A673 (cell line): ENCODE measurements around the gene IRS1.

Experiments used
- EZH2 ChIP-seq: fragments of 200-600 bp; sonication (generic); IDR thresholded peaks from 2 replicates; pipeline ENCODE4 v1.6.1; 2017; ENCODE audit warnings: borderline replicate concordance, low read depth, mild to moderate bottlenecking, mixed read lengths, antibody characterized with exemption, low read length; ENCODE audit not compliant: poor library complexity, severe bottlenecking
- TF ChIP-seq, protein P1 (sequence below): fragments of 300-800, 200-600 bp; sonication (generic); conservative IDR thresholded peaks from 2 replicates; pipeline ENCODE4 v1.5.1; 2017; ENCODE audit warnings: low read depth, mild to moderate bottlenecking, antibody characterized with exemption, low read length, moderate library complexity, mixed read lengths

DNA sequence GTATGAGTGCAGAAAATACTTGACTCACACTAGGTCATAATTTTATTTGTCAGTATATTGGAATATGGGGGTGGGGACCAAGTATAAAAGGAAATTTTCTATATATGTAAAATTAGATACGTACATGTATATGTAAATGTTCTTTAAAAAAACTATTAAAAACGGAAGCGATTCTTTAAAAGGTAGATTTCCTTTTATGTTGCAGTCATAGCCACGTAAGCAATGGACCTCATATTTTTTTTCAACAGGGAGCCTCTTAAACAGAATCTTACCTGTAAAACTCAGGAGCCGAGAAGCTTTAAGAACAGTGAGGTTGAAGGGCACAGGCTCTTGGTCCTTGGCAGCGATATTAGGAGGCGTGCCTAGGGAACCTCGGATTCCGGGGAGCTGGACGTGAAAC lies 39.5 kb upstream of the IRS1 start:
- no peak for TF ChIP-seq EZH2
- TF ChIP-seq, protein P1, sequence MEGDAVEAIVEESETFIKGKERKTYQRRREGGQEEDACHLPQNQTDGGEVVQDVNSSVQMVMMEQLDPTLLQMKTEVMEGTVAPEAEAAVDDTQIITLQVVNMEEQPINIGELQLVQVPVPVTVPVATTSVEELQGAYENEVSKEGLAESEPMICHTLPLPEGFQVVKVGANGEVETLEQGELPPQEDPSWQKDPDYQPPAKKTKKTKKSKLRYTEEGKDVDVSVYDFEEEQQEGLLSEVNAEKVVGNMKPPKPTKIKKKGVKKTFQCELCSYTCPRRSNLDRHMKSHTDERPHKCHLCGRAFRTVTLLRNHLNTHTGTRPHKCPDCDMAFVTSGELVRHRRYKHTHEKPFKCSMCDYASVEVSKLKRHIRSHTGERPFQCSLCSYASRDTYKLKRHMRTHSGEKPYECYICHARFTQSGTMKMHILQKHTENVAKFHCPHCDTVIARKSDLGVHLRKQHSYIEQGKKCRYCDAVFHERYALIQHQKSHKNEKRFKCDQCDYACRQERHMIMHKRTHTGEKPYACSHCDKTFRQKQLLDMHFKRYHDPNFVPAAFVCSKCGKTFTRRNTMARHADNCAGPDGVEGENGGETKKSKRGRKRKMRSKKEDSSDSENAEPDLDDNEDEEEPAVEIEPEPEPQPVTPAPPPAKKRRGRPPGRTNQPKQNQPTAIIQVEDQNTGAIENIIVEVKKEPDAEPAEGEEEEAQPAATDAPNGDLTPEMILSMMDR, result no peak
